Activated naive CD8-positive, alpha-beta T cell treated with anti-CD3 and anti-CD28 coated beads, Interleukin-2, amount 10 ng/mL, durations not matched to agents 7 days and 5 days (primary cell): Measurements from ENCODE around the gene ARNT2. TPM values are rescaled to one million over a fixed set of nuclear protein-coding genes. Genes with fewer than 3 reads are reported as not detected.

Experiments
- ATAC-seq: fragments of 150-1000 bp; cut with Tn5 transposase; one replicate; pipeline ENCODE4 v1.10.0; 2021; ENCODE audit warnings: low read depth, moderate library complexity
- POLR2A ChIA-PET: fragments of 350-600 bp; sonication (Branson Sonifier 250); formaldehyde crosslinking; loops from one replicate; lab custom pipeline; 2021; ENCODE audit warnings: antibody characterized with exemption; lab: Charles Lee
- DNase-seq: peaks from one replicate; pipeline ENCODE4 v3.0.0; 2021
- H3K27ac Mint-ChIP-seq: one replicate; pipeline ENCODE4 v1.8.0; 2022; ENCODE audit warnings: mild to moderate bottlenecking, mixed read lengths
- H3K27me3 Mint-ChIP-seq: one replicate; pipeline ENCODE4 v1.8.0; 2022; ENCODE audit warnings: mild to moderate bottlenecking, moderate library complexity, mixed read lengths
- H3K36me3 Mint-ChIP-seq: one replicate; pipeline ENCODE4 v1.8.0; 2021; ENCODE audit warnings: mild to moderate bottlenecking, mixed read lengths
- H3K4me1 Mint-ChIP-seq: one replicate; pipeline ENCODE4 v1.8.0; 2021; ENCODE audit warnings: mixed read lengths
- H3K4me3 Mint-ChIP-seq: one replicate; pipeline ENCODE4 v1.8.0; 2022; ENCODE audit warnings: mild to moderate bottlenecking, moderate library complexity, mixed read lengths
- H3K9me3 Mint-ChIP-seq: one replicate; pipeline ENCODE4 v1.8.0; 2021; ENCODE audit warnings: mixed read lengths
- total RNA-seq, 2 experiments: library from RNA; stranded (reverse); gene quantifications; one replicate each; pipeline ENCODE4 v1.2.3, GENCODE V29; 2021

ARNT2 gene
- total RNA-seq, 2 experiments from 2014 or later, result not detected

GRCh38 chr15:80456517-80457492 lies 52.6 kb downstream of the ARNT2 start:
- Mint-ChIP-seq H3K4me1 (no peaks in the 10 kb centered on the region), H3K27ac (no peak overlapping the region), H3K27me3 (peaks cover 4% of the 10 kb centered on the region), H3K4me3 (no peak overlapping the region), H3K36me3 (no peaks in the 10 kb centered on the region), H3K9me3 (no peaks in the 10 kb centered on the region)
- POLR2A ChIA-PET, result no interaction called here
- ATAC-seq, result no peak
- no peak for DNase-seq

- DNase-seq, result no peak
- ATAC-seq, result no peak
- H3K4me3 Mint-ChIP-seq, result no peak overlapping the region
- H3K27me3 Mint-ChIP-seq, result peaks cover 4% of the 10 kb centered on the region
- H3K4me1 Mint-ChIP-seq, result no peaks in the 10 kb centered on the region
- no peak overlapping the region for H3K27ac Mint-ChIP-seq
- H3K9me3 Mint-ChIP-seq, result no peaks in the 10 kb centered on the region
- POLR2A ChIA-PET, result no interaction called here
- no peaks in the 10 kb centered on the region for H3K36me3 Mint-ChIP-seq
Measured at GRCh38 chr15:80457896-80458295, 53.7 kb downstream of the ARNT2 start.

GRCh38 chr15:80458580-80458979 lies 54.4 kb downstream of the ARNT2 start:
- ATAC-seq (no peak), DNase-seq (no peak)
- no peak overlapping the region for H3K27ac Mint-ChIP-seq
- H3K36me3 Mint-ChIP-seq, result no peaks in the 10 kb centered on the region
- H3K9me3 Mint-ChIP-seq, result no peaks in the 10 kb centered on the region
- H3K4me1 Mint-ChIP-seq, result no peaks in the 10 kb centered on the region
- no peak overlapping the region for H3K4me3 Mint-ChIP-seq
- H3K27me3 Mint-ChIP-seq, result peaks cover 4% of the 10 kb centered on the region
- POLR2A ChIA-PET, result no interaction called here

GRCh38 chr15:80459380-80459779 lies 55.2 kb downstream of the ARNT2 start:
- Mint-ChIP-seq H3K36me3 (no peaks in the 10 kb centered on the region), H3K27me3 (peaks cover 4% of the 10 kb centered on the region), H3K4me3 (no peak overlapping the region), H3K27ac (no peak overlapping the region), H3K9me3 (no peaks in the 10 kb centered on the region), H3K4me1 (no peaks in the 10 kb centered on the region)
- DNase-seq, result no peak
- POLR2A ChIA-PET, result no interaction called here
- no peak for ATAC-seq

GRCh38 chr15:80459818-80460217 lies 55.6 kb downstream of the ARNT2 start:
- H3K4me1 Mint-ChIP-seq, result no peaks in the 10 kb centered on the region
- DNase-seq (no peak), ATAC-seq (no peak)

GRCh38 chr15:80461356-80462095 lies 57.3 kb downstream of the ARNT2 start:
- Mint-ChIP-seq H3K36me3 (no peaks in the 10 kb centered on the region), H3K4me3 (no peak overlapping the region), H3K27me3 (peaks cover 3% of the 10 kb centered on the region), H3K9me3 (no peaks in the 10 kb centered on the region), H3K4me1 (no peaks in the 10 kb centered on the region), H3K27ac (no peak overlapping the region)
- DNase-seq, result no peak
- no peak for ATAC-seq
- POLR2A ChIA-PET, result no interaction called here

More at GRCh38 chr15:80459818-80460217, 55.6 kb downstream of the ARNT2 start:
- no peaks in the 10 kb centered on the region for H3K36me3 Mint-ChIP-seq
- no peaks in the 10 kb centered on the region for H3K9me3 Mint-ChIP-seq
- peaks cover 3% of the 10 kb centered on the region for H3K27me3 Mint-ChIP-seq
- POLR2A ChIA-PET, result no interaction called here
- no peak overlapping the region for H3K27ac Mint-ChIP-seq
- no peak overlapping the region for H3K4me3 Mint-ChIP-seq

GRCh38 chr15:80462111-80462510 lies 57.9 kb downstream of the ARNT2 start:
- ATAC-seq (no peak), DNase-seq (no peak)
- POLR2A ChIA-PET, result no interaction called here
- H3K4me1 Mint-ChIP-seq, result no peaks in the 10 kb centered on the region
- no peak overlapping the region for H3K4me3 Mint-ChIP-seq
- H3K27ac Mint-ChIP-seq, result no peak overlapping the region
- peaks cover 3% of the 10 kb centered on the region for H3K27me3 Mint-ChIP-seq
- no peaks in the 10 kb centered on the region for H3K9me3 Mint-ChIP-seq
- H3K36me3 Mint-ChIP-seq, result no peaks in the 10 kb centered on the region

GRCh38 chr15:80462836-80463512 lies 58.8 kb downstream of the ARNT2 start:
- H3K4me3 Mint-ChIP-seq, result no peak overlapping the region
- DNase-seq (no peak), ATAC-seq (no peak)
- POLR2A ChIA-PET, result no interaction called here
- no peak overlapping the region for H3K27ac Mint-ChIP-seq
- no peaks in the 10 kb centered on the region for H3K36me3 Mint-ChIP-seq
- H3K9me3 Mint-ChIP-seq, result no peaks in the 10 kb centered on the region
- H3K27me3 Mint-ChIP-seq, result peaks cover 5% of the 10 kb centered on the region
- H3K4me1 Mint-ChIP-seq, result no peaks in the 10 kb centered on the region

- Mint-ChIP-seq H3K27ac (no peak overlapping the region), H3K4me3 (no peak overlapping the region), H3K9me3 (no peaks in the 10 kb centered on the region), H3K27me3 (peaks cover 2% of the 10 kb centered on the region), H3K4me1 (no peaks in the 10 kb centered on the region), H3K36me3 (no peaks in the 10 kb centered on the region)
- ATAC-seq (no peak), DNase-seq (no peak)
- POLR2A ChIA-PET, result no interaction called here
Measured at GRCh38 chr15:80464951-80465625, 60.9 kb downstream of the ARNT2 start.

GRCh38 chr15:80465626-80466005 lies 61.4 kb downstream of the ARNT2 start:
- Mint-ChIP-seq H3K27me3 (peaks cover 2% of the 10 kb centered on the region), H3K27ac (no peak overlapping the region), H3K4me1 (no peaks in the 10 kb centered on the region), H3K4me3 (no peak overlapping the region), H3K9me3 (no peaks in the 10 kb centered on the region), H3K36me3 (no peaks in the 10 kb centered on the region)
- no peak for ATAC-seq
- no peak for DNase-seq
- POLR2A ChIA-PET, result no interaction called here

GRCh38 chr15:80466543-80466942 lies 62.4 kb downstream of the ARNT2 start:
- H3K4me1 Mint-ChIP-seq, result no peaks in the 10 kb centered on the region
- H3K27me3 Mint-ChIP-seq, result peaks cover 6% of the 10 kb centered on the region

GRCh38 chr15:80467311-80467714 lies 63.1 kb downstream of the ARNT2 start:
- ATAC-seq, result no peak
- Mint-ChIP-seq H3K4me1 (no peaks in the 10 kb centered on the region), H3K4me3 (no peak overlapping the region), H3K27ac (no peak overlapping the region), H3K27me3 (peaks cover 6% of the 10 kb centered on the region), H3K9me3 (no peaks in the 10 kb centered on the region), H3K36me3 (no peaks in the 10 kb centered on the region)
- POLR2A ChIA-PET, result no interaction called here
- no peak for DNase-seq

More at GRCh38 chr15:80466543-80466942, 62.4 kb downstream of the ARNT2 start:
- POLR2A ChIA-PET, result no interaction called here
- no peaks in the 10 kb centered on the region for H3K36me3 Mint-ChIP-seq
- no peak overlapping the region for H3K27ac Mint-ChIP-seq
- ATAC-seq (no peak), DNase-seq (no peak)
- no peak overlapping the region for H3K4me3 Mint-ChIP-seq
- no peaks in the 10 kb centered on the region for H3K9me3 Mint-ChIP-seq

GRCh38 chr15:80468796-80469195 lies 64.6 kb downstream of the ARNT2 start:
- no peak overlapping the region for H3K4me3 Mint-ChIP-seq
- POLR2A ChIA-PET, result no interaction called here
- no peaks in the 10 kb centered on the region for H3K9me3 Mint-ChIP-seq
- no peak overlapping the region for H3K27ac Mint-ChIP-seq
- no peaks in the 10 kb centered on the region for H3K4me1 Mint-ChIP-seq
- H3K36me3 Mint-ChIP-seq, result no peaks in the 10 kb centered on the region
- ATAC-seq (no peak), DNase-seq (no peak)
- peaks cover 8% of the 10 kb centered on the region for H3K27me3 Mint-ChIP-seq
